SK-N-SH (cell line): ENCODE measurements around the gene TEPSIN. TPM values are rescaled to one million over a fixed set of nuclear protein-coding genes. Genes with fewer than 3 reads are reported as not detected.

Experiments used
- CTCF ChIA-PET: fragments of 300-600, 350-600 bp; formaldehyde crosslinking; extraction: SDS; loops from one replicate; lab custom pipeline; 2021; lab: Yijun Ruan, JAX
- POLR2A ChIA-PET: fragments of 350-600 bp; sonication (Branson Sonifier 250); formaldehyde crosslinking; extraction: SDS; loops from one replicate; lab custom pipeline; 2020; ENCODE audit warnings: antibody characterized with exemption, inconsistent platforms; lab: Yijun Ruan, JAX
- DNase-seq: peaks from one replicate; pipeline ENCODE4 v3.0.0; 2012
- H2AFZ ChIP-seq: fragments of 200-600 bp; sonication (generic); 2 replicates; pipeline ENCODE4 v1.8.1; 2016; ENCODE audit warnings: antibody characterized with exemption, mild to moderate bottlenecking, low read depth
- H3F3A ChIP-seq: fragments of 200-600 bp; sonication (generic); replicated peaks from 2 replicates; pipeline ENCODE3; 2016; ENCODE audit warnings: antibody characterized with exemption, mild to moderate bottlenecking; ENCODE audit not compliant: insufficient read depth
- H3K27ac ChIP-seq, 2 experiments: fragments of 200-500 bp in 1 of 2; fragments of 200-600 bp in 1 of 2; sonication (Bioruptor generic) in 1 of 2; sonication (generic), shearing (Covaris generic) in 1 of 2; 2 replicates each; pipeline versions ENCODE4 v1.5.1 to v1.6.1; 2014 to 2016; ENCODE audit warnings: low read depth in 2 of 2, inconsistent platforms in 1 of 2, low read length in 1 of 2, mild to moderate bottlenecking in 1 of 2, mixed read lengths in 1 of 2
- H3K27me3 ChIP-seq: fragments of 200-600 bp; sonication (generic), shearing (Covaris generic); 2 replicates; pipeline ENCODE4 v1.6.1; 2016; ENCODE audit warnings: mixed run types; ENCODE audit not compliant: insufficient read depth
- H3K36me3 ChIP-seq, 2 experiments: fragments of 200-500 bp in 1 of 2; fragments of 200-600 bp in 1 of 2; sonication (Bioruptor generic) in 1 of 2; sonication (generic) in 1 of 2; replicated peaks in 1 of 2; 2 replicates each; pipeline versions ENCODE3 to v1.5.1; 2014 to 2016; ENCODE audit warnings: low read length in 1 of 2, mild to moderate bottlenecking in 1 of 2; ENCODE audit not compliant: insufficient read depth in 2 of 2, control insufficient read depth in 1 of 2
- H3K4me1 ChIP-seq, 2 experiments: fragments of 200-500 bp in 1 of 2; fragments of 200-600 bp in 1 of 2; sonication (Bioruptor generic) in 1 of 2; sonication (generic), shearing (Covaris generic) in 1 of 2; 2 replicates each; pipeline versions ENCODE4 v1.5.1 to v1.6.1; 2014 to 2016; ENCODE audit warnings: low read depth in 1 of 2, low read length in 1 of 2, mixed run types in 1 of 2; ENCODE audit not compliant: insufficient read depth in 2 of 2, control insufficient read depth in 1 of 2
- H3K4me2 ChIP-seq: fragments of 200-600 bp; sonication (generic), shearing (Covaris generic); 2 replicates; pipeline ENCODE4 v1.6.1; 2017; ENCODE audit warnings: mixed run types
- H3K4me3 ChIP-seq, 2 experiments: fragments of 200-500 bp in 1 of 2; fragments of 200-600 bp in 1 of 2; sonication (Bioruptor generic) in 1 of 2; sonication (generic), shearing (Covaris generic) in 1 of 2; 2 replicates each; pipeline versions ENCODE4 v1.5.1 to v1.8.1; 2014 to 2016; ENCODE audit warnings: low read depth in 2 of 2, inconsistent platforms in 1 of 2, low read length in 1 of 2, mild to moderate bottlenecking in 1 of 2, mixed read lengths in 1 of 2, moderate library complexity in 1 of 2
- H3K79me2 ChIP-seq: fragments of 200-600 bp; sonication (generic); 2 replicates; pipeline ENCODE4 v1.8.1; 2017; ENCODE audit warnings: mild to moderate bottlenecking; ENCODE audit not compliant: insufficient read depth
- H3K9ac ChIP-seq: fragments of 200-600 bp; sonication (generic); 2 replicates; pipeline ENCODE4 v1.6.1; 2017; ENCODE audit warnings: mixed run types
- H3K9me2 ChIP-seq: fragments of 200-600 bp; sonication (generic); 2 replicates; pipeline ENCODE4 v1.6.1; 2017; ENCODE audit warnings: mixed run types
- H3K9me3 ChIP-seq: fragments of 200-600 bp; sonication (generic); 2 replicates; pipeline ENCODE4 v1.6.1; 2017; ENCODE audit warnings: mixed run types, mild to moderate bottlenecking, moderate library complexity
- H4K20me1 ChIP-seq: fragments of 200-600 bp; sonication (generic); 2 replicates; pipeline ENCODE4 v1.6.1; 2017; ENCODE audit warnings: mild to moderate bottlenecking, mixed run types; ENCODE audit not compliant: insufficient read depth
- CHD2 ChIP-seq: fragments of 150-350 bp; IDR thresholded peaks from 2 replicates; pipeline ENCODE4 v1.6.1; 2018; ENCODE audit warnings: low read length; ENCODE audit not compliant: partially characterized antibody
- CTCF ChIP-seq: fragments of 200-600 bp; sonication (generic); IDR thresholded peaks from 2 replicates; pipeline ENCODE4 v1.6.1; 2017; ENCODE audit warnings: antibody characterized with exemption, mild to moderate bottlenecking, moderate library complexity
- EZH2phosphoT487 ChIP-seq: fragments of 200-600 bp; sonication (generic); IDR thresholded peaks from 2 replicates; pipeline ENCODE4 v1.6.1; 2017; ENCODE audit warnings: low read depth, mixed run types, mild to moderate bottlenecking, antibody characterized with exemption, moderate library complexity, borderline replicate concordance
- FOSL2 ChIP-seq: IDR thresholded peaks from 2 replicates; pipeline ENCODE4 v1.4.0; 2012; ENCODE audit warnings: low read depth, mild to moderate bottlenecking, moderate library complexity, borderline replicate concordance
- FOXJ3 ChIP-seq: sonication (generic); formaldehyde crosslinking; IDR thresholded peaks from 2 replicates; pipeline ENCODE4 v1.5.1; 2020; ENCODE audit warnings: mild to moderate bottlenecking, missing genetic modification reagents
- FOXM1 ChIP-seq: IDR thresholded peaks from 2 replicates; pipeline ENCODE4 v1.4.0; 2012; ENCODE audit warnings: low read depth, mild to moderate bottlenecking
- GATA2 ChIP-seq: sonication (generic); formaldehyde crosslinking; IDR thresholded peaks from 2 replicates; pipeline ENCODE4 v1.5.0; 2020; ENCODE audit warnings: mild to moderate bottlenecking, missing genetic modification reagents
- JUND ChIP-seq: IDR thresholded peaks from 2 replicates; pipeline ENCODE4 v1.4.0; 2012
- MEF2A ChIP-seq: IDR thresholded peaks from 2 replicates; pipeline ENCODE4 v1.4.0; 2012; ENCODE audit warnings: low read depth, borderline replicate concordance
- MXI1 ChIP-seq: IDR thresholded peaks from 2 replicates; pipeline ENCODE4 v1.6.1; 2012; ENCODE audit warnings: mild to moderate bottlenecking, low read depth, low read length, improper control_type of control experiment
- NFIC ChIP-seq: IDR thresholded peaks from 2 replicates; pipeline ENCODE4 v1.4.0; 2012; ENCODE audit warnings: borderline replicate concordance
- NRF1 ChIP-seq: IDR thresholded peaks from 2 replicates; pipeline ENCODE4 v1.6.1; 2012; ENCODE audit warnings: low read depth, mild to moderate bottlenecking, low read length
- POLR2AphosphoS5 ChIP-seq: IDR thresholded peaks from 2 replicates; pipeline ENCODE4 v1.6.1; 2012; ENCODE audit warnings: low read depth, low read length
- RAD21 ChIP-seq: IDR thresholded peaks from 2 replicates; pipeline ENCODE4 v1.6.1; 2012; ENCODE audit warnings: mild to moderate bottlenecking, low read length
- RCOR1 ChIP-seq: fragments of 150-350 bp; IDR thresholded peaks from 2 replicates; pipeline ENCODE4 v1.6.1; 2017; ENCODE audit warnings: antibody characterized with exemption, low read length
- RFX5 ChIP-seq: IDR thresholded peaks from 2 replicates; pipeline ENCODE4 v1.6.1; 2012; ENCODE audit warnings: mild to moderate bottlenecking, improper control_type of control experiment, low read length
- SMC3 ChIP-seq: IDR thresholded peaks from 2 replicates; pipeline ENCODE4 v1.6.1; 2012; ENCODE audit warnings: low read depth, low read length, improper control_type of control experiment
- WGBS: methylation state at CpG from one replicate; pipeline ENCODE4 v1.1.6; 2017; ENCODE audit warnings: low lambda C conversion rate; 5-methylcytosine and 5-hydroxymethylcytosine counted together
- polyA plus RNA-seq, 3 experiments: library from polyadenylated mRNA; depleted of rRNA; stranded (reverse); fragments of >200 nt; gene quantifications; 2 replicates each; pipeline ENCODE4 v1.2.3, GENCODE V29; 2012
- TF ChIP-seq, protein P1 (sequence below): IDR thresholded peaks from 2 replicates; pipeline ENCODE4 v1.6.1; 2012; ENCODE audit warnings: mild to moderate bottlenecking, low read depth, low read length, moderate library complexity
- TF ChIP-seq, protein P2 (sequence below): IDR thresholded peaks from 2 replicates; pipeline ENCODE4 v1.4.0; 2012; ENCODE audit warnings: low read depth, borderline replicate concordance
- TF ChIP-seq, protein P3 (sequence below): IDR thresholded peaks from 2 replicates; pipeline ENCODE4 v1.4.0; 2012; ENCODE audit warnings: low read depth, borderline replicate concordance

The TEPSIN gene
- polyA plus RNA-seq, 1 of the 3 experiments (the other 2 are of a cell fraction): 35.3 TPM

DNA sequence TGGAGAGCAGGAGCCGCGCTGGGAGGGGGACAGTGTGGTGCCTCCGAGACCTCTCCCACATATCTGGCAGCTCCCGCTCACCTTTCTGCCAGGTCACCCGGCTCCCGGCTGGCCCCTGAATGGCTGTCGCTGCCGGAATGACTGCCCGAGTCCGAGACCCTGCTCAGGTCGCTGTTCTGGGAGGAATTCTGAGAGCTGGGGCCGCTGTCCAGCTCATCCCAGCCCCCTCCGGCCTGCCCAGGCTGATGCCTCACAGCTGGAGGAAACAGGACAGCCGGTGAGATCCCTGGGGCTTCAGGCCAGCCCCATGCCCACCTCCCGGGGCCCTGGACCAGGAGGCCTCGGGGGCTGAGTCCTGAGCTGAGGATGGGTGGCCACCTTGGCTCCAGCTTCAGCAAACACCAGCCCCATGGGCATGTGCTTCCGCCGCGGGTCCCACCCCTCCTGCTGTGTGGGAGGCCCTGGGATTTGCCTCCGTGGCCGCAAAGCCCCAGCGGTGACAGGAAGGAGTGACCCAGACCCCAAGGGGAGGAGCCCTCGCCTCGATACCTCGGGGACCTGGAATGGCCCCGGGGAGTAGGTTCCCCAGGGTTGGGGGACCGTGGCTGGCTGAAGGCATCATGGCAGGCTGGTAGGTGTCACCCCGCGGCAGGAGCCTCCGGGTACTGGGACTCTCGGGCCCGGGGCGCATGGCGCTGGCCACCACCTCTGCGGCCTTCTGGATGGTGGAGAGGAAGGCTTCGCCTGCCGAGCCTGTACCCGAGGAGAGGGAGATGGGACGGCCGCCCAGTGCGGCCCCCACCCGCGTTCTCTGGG is 6.9 kb downstream of the TEPSIN start:
- Histone ChIP-seq H3K4me1 (no peaks in the 10 kb centered on the region; a peak in 1 of 4 replicates), H3K4me2 (no peak overlapping the region), H3K9ac (no peak overlapping the region), H3K9me3 (no peaks in the 10 kb centered on the region), H3K9me2 (no peaks in the 10 kb centered on the region), H3K27ac (no peak overlapping the region), H2AFZ (no peak overlapping the region), H3K4me3 (no peak overlapping the region), H3K79me2 (peaks cover 10% of the 10 kb centered on the region; the same call in 1 of the 2 replicates), H3F3A (no peaks in the 10 kb centered on the region), H3K36me3 (peaks cover 0 to 46% of the 10 kb centered on the region in 2 experiments), H3K27me3 (no peaks in the 10 kb centered on the region), H4K20me1 (no peaks in the 10 kb centered on the region)
- DNase-seq: no peak
- 88% methylated on average over 19 of the region's 43 CpGs for WGBS
- POLR2A ChIA-PET: no interaction called here
- TF ChIP-seq MEF2A (no peak), GATA2 (no peak), FOXJ3 (CRISPR knock-in tag) (no peak), JUND (no peak), FOXM1 (no peak), CHD2 (no peak), NFIC (no peak), RCOR1 (no peak), FOSL2 (no peak), MXI1 (no peak), RAD21 (no peak), EZH2phosphoT487 (no peak), POLR2AphosphoS5 (no peak), CTCF (no peak), NRF1 (no peak), RFX5 (no peak), SMC3 (no peak)
- TF ChIP-seq, protein P1, sequence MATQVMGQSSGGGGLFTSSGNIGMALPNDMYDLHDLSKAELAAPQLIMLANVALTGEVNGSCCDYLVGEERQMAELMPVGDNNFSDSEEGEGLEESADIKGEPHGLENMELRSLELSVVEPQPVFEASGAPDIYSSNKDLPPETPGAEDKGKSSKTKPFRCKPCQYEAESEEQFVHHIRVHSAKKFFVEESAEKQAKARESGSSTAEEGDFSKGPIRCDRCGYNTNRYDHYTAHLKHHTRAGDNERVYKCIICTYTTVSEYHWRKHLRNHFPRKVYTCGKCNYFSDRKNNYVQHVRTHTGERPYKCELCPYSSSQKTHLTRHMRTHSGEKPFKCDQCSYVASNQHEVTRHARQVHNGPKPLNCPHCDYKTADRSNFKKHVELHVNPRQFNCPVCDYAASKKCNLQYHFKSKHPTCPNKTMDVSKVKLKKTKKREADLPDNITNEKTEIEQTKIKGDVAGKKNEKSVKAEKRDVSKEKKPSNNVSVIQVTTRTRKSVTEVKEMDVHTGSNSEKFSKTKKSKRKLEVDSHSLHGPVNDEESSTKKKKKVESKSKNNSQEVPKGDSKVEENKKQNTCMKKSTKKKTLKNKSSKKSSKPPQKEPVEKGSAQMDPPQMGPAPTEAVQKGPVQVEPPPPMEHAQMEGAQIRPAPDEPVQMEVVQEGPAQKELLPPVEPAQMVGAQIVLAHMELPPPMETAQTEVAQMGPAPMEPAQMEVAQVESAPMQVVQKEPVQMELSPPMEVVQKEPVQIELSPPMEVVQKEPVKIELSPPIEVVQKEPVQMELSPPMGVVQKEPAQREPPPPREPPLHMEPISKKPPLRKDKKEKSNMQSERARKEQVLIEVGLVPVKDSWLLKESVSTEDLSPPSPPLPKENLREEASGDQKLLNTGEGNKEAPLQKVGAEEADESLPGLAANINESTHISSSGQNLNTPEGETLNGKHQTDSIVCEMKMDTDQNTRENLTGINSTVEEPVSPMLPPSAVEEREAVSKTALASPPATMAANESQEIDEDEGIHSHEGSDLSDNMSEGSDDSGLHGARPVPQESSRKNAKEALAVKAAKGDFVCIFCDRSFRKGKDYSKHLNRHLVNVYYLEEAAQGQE: no peak
- TF ChIP-seq, protein P2, sequence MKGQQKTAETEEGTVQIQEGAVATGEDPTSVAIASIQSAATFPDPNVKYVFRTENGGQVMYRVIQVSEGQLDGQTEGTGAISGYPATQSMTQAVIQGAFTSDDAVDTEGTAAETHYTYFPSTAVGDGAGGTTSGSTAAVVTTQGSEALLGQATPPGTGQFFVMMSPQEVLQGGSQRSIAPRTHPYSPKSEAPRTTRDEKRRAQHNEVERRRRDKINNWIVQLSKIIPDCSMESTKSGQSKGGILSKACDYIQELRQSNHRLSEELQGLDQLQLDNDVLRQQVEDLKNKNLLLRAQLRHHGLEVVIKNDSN: no peak
- TF ChIP-seq, protein P3, sequence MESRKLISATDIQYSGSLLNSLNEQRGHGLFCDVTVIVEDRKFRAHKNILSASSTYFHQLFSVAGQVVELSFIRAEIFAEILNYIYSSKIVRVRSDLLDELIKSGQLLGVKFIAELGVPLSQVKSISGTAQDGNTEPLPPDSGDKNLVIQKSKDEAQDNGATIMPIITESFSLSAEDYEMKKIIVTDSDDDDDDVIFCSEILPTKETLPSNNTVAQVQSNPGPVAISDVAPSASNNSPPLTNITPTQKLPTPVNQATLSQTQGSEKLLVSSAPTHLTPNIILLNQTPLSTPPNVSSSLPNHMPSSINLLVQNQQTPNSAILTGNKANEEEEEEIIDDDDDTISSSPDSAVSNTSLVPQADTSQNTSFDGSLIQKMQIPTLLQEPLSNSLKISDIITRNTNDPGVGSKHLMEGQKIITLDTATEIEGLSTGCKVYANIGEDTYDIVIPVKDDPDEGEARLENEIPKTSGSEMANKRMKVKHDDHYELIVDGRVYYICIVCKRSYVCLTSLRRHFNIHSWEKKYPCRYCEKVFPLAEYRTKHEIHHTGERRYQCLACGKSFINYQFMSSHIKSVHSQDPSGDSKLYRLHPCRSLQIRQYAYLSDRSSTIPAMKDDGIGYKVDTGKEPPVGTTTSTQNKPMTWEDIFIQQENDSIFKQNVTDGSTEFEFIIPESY: no peak
- CTCF ChIA-PET: interaction anchor here (0.7 to 4.4 kb wide), 7 partner anchors 11 to 89 kb away, joined by 3 to 23 read pairs (median 3); no protein-coding TSS in a partner anchor
